OCI-LY1 (cell line): ENCODE measurements around the gene FCN3.

ENCODE experiments used
- CTCF ChIP-seq: fragments of 200-600 bp; sonication (generic), shearing (Covaris generic); IDR thresholded peaks from 2 replicates; pipeline ENCODE4 v1.5.1; 2017; ENCODE audit warnings: mild to moderate bottlenecking, antibody characterized with exemption, low read length, moderate library complexity, mixed read lengths
- EZH2 ChIP-seq: fragments of 200-600 bp; sonication (generic), shearing (Covaris generic); IDR thresholded peaks from 2 replicates; pipeline ENCODE4 v1.8.0; 2017; ENCODE audit warnings: borderline replicate concordance, mixed run types, mild to moderate bottlenecking, antibody characterized with exemption, low read length, moderate library complexity, mixed read lengths

- TF ChIP-seq CTCF (no peak), EZH2 (no peak)
These were observed at the start of gene FCN3 for GRCh38 chr1:27374362-27375086.
